ENCODE results near the gene HMGXB4.

DNA sequence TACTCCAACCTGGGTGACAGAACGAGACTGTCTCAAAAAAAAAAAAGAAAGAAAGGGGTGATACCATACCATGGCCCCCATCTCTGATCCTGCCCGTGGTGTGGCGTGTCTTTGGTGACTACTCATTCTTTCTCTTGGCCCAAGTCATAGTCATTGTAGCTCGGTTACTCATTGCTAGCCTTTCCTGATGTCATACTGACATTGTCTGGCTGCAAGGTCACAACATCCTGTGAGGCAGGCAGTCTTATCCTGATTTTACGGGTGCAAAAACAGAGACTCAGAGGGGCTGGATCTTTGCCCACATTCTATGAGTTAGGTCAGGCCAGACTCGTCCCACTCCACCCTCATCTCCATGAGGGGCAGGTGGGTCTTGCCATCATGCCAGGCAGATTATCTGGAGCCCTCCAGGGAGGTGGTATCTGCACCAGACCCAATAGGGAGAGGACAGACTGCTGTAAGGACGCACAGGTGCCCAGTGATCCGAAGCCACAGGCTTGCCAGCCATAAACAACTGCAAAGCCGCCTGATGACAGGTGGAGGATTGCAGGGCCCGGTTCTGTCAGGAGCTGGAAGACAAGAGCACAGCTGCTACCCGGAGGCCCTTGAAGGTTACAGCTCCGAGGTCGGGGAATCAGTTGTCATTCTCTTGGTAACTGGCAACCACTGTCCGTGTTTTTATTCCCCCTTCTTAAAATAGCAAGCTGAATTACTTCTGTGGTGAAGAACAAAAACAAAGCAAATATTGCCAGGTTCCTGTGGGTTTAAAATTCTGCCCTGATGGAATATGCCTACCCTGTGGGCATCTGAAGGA, 56.2 kb downstream of the HMGXB4 start:
- TF ChIP-seq, protein P1, sequence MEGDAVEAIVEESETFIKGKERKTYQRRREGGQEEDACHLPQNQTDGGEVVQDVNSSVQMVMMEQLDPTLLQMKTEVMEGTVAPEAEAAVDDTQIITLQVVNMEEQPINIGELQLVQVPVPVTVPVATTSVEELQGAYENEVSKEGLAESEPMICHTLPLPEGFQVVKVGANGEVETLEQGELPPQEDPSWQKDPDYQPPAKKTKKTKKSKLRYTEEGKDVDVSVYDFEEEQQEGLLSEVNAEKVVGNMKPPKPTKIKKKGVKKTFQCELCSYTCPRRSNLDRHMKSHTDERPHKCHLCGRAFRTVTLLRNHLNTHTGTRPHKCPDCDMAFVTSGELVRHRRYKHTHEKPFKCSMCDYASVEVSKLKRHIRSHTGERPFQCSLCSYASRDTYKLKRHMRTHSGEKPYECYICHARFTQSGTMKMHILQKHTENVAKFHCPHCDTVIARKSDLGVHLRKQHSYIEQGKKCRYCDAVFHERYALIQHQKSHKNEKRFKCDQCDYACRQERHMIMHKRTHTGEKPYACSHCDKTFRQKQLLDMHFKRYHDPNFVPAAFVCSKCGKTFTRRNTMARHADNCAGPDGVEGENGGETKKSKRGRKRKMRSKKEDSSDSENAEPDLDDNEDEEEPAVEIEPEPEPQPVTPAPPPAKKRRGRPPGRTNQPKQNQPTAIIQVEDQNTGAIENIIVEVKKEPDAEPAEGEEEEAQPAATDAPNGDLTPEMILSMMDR (optimal IDR thresholded peaks at IDR 0.05 in 1 of 3, IDR thresholded peaks at IDR 0.05 in 1 of 3, conservative IDR thresholded peaks at IDR 0.05 in 1 of 3; ENCODE audit: extremely low read depth in 1 of 3, insufficient read depth in 2 of 3, low read length in 3 of 3), result no peak
- no peak for TF ChIP-seq EZH2 (IDR thresholded peaks at IDR 0.05; ENCODE audit: low read length)
